GM21526 (cell line): ENCODE data around the gene HOXC10.

Experiments
- ATAC-seq: cut with Tn5 transposase; IDR thresholded peaks from one replicate; pipeline ENCODE4 v1.9.1; 2021; ENCODE audit warnings: moderate library complexity; ENCODE audit not compliant: unreplicated experiment, low FRiP score

HOXC10 gene

GRCh38 chr12:54036620-54037359 is 51.8 kb downstream of the HOXC10 start:
- ATAC-seq, result no peak

- no peak for ATAC-seq
These were observed 52.7 kb downstream of the HOXC10 start for GRCh38 chr12:54037360-54038283.

- no peak for ATAC-seq
These were observed 53.4 kb downstream of the HOXC10 start for GRCh38 chr12:54038284-54038870.

GRCh38 chr12:54038871-54039414 is 54.0 kb downstream of the HOXC10 start:
- no peak for ATAC-seq

- ATAC-seq, result no peak
These were observed 54.6 kb downstream of the HOXC10 start for GRCh38 chr12:54039417-54040147.
